ENCODE data around the gene WDFY4.

The WDFY4 gene

DNA sequence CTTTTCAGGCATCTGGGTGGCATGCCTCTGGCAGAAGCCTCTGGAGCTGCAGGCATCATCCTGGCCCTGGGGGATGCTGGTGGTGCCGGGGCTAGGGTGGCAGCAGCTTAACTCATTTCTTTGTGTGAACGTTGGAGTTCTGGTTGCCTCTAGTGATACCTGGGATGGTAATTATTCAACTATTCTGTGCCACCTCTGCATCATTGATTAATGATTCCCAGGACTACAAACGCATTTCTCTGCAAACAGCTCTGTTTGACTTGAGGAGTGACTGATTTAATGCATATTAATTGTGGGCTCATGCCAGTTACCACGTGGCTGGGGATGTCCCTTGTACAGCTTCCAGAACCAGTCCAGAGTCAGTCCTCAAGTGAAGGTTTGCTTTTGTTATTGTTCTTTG is 199.0 kb downstream of the WDFY4 start:
- no peak for DNase-seq (ENCODE audit: low spot score)
- TF ChIP-seq, protein P1, sequence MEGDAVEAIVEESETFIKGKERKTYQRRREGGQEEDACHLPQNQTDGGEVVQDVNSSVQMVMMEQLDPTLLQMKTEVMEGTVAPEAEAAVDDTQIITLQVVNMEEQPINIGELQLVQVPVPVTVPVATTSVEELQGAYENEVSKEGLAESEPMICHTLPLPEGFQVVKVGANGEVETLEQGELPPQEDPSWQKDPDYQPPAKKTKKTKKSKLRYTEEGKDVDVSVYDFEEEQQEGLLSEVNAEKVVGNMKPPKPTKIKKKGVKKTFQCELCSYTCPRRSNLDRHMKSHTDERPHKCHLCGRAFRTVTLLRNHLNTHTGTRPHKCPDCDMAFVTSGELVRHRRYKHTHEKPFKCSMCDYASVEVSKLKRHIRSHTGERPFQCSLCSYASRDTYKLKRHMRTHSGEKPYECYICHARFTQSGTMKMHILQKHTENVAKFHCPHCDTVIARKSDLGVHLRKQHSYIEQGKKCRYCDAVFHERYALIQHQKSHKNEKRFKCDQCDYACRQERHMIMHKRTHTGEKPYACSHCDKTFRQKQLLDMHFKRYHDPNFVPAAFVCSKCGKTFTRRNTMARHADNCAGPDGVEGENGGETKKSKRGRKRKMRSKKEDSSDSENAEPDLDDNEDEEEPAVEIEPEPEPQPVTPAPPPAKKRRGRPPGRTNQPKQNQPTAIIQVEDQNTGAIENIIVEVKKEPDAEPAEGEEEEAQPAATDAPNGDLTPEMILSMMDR (IDR thresholded peaks at IDR 0.05; ENCODE audit: extremely low read depth, missing control alignments), result no peak

DNA sequence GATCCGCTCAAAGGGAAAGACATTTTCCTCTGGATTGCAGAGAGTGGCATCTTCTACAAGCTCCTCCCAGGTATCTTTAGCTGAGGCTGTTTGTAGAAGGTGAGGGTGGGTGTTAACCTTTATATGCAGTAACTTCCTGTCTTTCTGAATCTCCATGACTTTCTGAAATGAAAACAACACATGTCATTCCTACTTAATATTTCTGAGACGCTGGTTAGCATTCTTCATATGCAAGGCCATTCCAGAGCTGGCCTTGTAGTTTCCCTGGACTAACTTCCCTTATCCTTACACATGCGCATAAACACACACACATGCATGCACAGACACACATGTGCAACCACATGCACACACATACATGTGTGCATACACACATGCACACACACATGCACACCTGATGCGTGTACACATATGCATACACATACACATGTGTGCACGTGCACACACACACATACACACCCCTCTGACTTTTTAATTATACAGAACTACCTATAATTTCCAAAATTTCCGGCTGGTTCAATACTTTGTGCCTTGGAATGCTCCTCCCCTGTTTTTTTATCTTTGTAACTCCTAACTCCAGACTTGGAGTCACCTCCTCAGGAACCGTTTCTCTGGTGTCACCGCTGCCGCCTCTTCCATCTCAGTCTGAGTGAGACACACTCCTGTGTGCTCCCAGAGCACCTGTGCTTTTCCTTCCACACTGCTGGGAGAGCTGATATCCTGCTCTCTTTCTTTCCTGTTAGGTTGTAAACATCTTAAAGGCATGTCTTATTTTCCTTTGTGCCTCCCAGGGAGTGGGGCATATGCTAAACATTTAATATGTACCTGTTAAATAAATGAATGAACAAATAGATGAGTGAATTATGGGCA is 199.7 kb downstream of the WDFY4 start:
- no peak for DNase-seq (ENCODE audit: low spot score)
- TF ChIP-seq, protein P1 (IDR thresholded peaks at IDR 0.05; ENCODE audit: extremely low read depth, missing control alignments), result no peak

DNA sequence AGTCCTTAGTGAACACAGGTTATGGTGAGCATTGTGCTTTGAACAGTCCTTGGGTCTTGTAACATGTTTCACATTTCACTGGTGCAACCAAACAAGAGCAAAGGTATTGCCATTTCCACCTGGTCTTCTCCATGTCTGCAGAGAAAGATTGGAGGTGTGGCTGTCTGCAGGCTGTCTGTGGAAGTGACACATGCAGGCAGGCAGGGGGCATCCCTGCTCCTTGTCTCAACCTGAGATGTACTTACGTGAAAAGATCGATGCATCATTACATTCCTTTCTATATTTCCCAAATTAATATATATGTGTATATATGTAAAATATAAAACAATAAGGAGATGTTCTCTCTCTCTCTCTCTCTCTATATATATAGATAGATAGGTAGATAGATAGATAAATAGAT is 200.7 kb downstream of the WDFY4 start:
- DNase-seq (ENCODE audit: low spot score), result no peak
- TF ChIP-seq, protein P1 (IDR thresholded peaks at IDR 0.05; ENCODE audit: extremely low read depth, missing control alignments), result no peak

DNA sequence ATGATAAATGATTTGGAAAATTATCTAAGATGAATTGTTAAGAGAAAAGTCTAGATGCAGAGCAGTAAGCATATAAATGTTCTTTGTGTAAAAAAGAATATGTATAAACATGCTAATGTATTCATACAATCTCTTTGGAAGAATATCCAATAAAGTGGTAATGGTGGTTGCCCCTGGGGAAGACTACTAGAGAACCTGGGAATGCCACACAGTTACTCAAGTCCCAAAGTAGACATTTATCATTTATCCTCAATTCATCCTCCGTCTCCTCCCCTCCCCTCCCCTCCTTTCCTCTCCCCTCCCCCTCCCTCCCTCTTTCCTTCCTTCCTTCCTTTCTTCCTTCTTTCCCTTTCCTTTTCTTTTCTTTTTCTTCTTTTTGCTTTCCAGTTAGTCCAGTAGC is 203.3 kb downstream of the WDFY4 start:
- no peak for DNase-seq (ENCODE audit: low spot score)
- TF ChIP-seq, protein P1 (IDR thresholded peaks at IDR 0.05; ENCODE audit: extremely low read depth, missing control alignments), result no peak

DNA sequence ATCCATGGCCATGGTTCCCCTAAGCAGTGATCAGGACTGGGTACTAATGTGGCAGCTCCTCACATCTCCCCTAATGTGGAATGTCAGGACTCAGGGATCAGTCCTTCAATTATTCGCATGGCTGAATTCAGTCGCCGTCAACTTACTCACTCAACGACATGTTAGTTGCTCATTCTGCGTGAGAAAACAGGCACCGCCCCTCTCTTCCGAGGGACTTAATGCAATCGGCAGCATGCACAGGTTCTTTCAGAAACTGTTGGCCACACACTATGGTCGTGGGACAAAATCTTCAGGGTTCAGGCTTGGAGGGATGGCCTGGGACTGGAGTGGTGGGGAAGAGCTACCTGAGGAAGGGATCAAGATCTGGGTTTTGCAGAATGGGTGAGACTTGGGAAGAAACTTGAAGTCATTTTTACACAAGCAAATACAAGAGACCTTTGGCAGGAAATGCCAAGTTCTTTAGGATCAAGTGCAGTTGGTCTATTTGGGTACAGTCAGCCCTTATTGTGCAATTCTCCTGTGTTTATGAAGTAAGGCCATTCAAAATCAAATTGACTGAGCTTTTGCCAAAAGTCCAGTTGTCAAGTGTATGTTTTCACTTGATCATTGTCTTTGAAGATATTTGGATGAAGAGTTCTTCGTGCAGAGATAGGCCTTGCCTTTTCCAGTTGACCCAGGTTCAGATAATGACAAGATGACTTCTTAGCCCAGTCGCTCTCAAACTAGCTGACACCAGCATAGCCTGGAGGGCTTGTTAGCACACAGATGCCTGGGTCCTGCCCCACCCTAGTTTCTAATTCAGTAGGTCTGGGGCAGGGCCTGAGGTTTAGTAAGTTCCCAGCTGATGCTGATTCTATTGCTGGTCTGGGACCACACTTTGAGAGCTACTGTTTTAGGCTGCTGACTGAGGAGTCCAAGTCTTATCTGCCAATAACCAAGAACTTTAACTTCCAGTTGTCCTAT is 206.5 kb downstream of the WDFY4 start:
- TF ChIP-seq, protein P1 (IDR thresholded peaks at IDR 0.05; ENCODE audit: extremely low read depth, missing control alignments), result no peak
- no peak for DNase-seq (ENCODE audit: low spot score)

DNA sequence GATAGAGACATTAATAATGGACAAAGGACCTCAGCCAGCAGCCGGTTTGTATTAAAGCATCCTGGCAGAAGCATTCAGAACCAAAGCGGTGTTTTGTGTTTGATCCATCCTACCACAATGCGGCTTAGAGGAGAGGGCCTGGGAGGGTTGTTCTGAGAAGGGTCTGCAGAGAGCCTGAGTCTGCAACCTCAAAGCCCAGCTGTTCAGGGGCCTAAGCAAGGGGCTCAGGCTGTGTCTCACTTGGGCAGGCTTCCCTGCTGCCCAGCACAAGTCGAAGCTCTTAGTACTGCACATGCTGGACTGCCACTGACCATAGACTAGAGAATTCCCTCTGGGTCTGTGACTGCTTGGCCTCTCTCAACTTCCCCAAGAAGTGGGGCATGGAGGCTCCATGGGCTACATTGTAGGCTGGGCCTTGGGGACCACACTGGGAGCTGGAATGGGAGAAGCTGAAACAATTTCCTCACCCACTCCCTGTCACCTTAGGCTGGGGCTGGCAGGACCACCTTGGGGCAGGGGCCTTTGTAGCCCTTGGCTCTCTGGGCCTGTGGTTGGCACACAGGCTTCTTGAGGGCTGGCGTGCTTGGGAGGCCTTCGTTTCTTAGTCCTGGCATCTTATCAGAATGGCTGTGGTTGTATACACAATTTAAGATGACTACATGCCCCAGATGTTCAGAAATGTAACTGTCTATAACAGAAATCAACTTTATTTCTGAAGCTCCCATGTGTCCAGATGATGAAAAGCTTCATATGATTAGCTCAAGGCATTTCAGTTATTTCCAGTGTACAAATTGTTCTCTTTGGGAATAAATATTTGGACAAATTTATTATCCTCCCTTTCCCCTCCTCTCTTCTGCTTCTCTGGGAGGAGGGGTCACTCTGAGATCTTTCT is 210.5 kb downstream of the WDFY4 start:
- TF ChIP-seq, protein P1 (IDR thresholded peaks at IDR 0.05; ENCODE audit: extremely low read depth, missing control alignments), result no peak
- DNase-seq (ENCODE audit: low spot score), result no peak

Data from GM20000 (cell line).